Endometrial microvascular endothelial cells (primary cell): Measurements from ENCODE around the gene GOLGA6L4. TPM values are rescaled to one million over a fixed set of nuclear protein-coding genes. Genes with fewer than 3 reads are reported as not detected.
"Not testable (repeated sequence)": the region's sequence is repeated elsewhere in the genome, so short reads cannot be mapped to it uniquely, and the experiment has no call there.

ENCODE experiments used
- in situ Hi-C: cut with HindIII; loops from 2 replicates; pipeline ENCODE4 v1.10.0; 2017; ENCODE audit warnings: low sequenced_read_pairs, low pct_unique_long_range_greater_than_20kb; ENCODE audit errors: inconsistent ontology term
- total RNA-seq: library from RNA; depleted of rRNA; stranded (reverse); fragments of >200 nt; gene quantifications from one replicate; pipeline ENCODE4 v1.2.3, GENCODE V29; 2015; ENCODE audit errors: inconsistent ontology term

GOLGA6L4 gene
- total RNA-seq: 0.46 TPM

- in situ Hi-C loops: not testable (repeated sequence)
Measured at GRCh38 chr15:84235573-84235972, at the start of gene GOLGA6L4. Gene GOLGA6L4, plus strand, starts transcription at chr15:84235773. Its CDS starts 62 bp downstream, at chr15:84235835.

DNA sequence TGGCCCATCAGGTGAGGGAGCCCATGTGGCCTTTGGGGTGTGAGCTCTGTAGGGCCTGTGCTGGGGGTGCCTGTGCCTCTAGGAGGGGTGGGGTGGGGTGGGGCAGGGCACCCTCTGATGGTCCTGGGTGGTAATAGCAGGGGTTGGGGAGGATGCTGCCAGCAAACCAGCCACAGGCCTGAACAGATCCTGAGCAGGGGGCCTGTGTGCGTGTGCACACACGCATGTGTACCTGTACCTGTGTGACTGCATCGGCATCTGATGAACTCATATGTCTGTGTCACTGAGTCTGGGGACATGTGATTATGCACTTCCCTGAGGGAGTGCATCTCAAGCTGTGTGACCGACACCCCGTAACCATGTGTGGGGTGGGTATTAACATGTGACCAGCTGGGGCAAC lies 42.6 kb upstream of the GOLGA6L4 start:
- in situ Hi-C loops: not testable (repeated sequence)

- in situ Hi-C loops: not testable (repeated sequence)
Measured at GRCh38 chr15:84195603-84196002, 40.0 kb upstream of the GOLGA6L4 start.

DNA sequence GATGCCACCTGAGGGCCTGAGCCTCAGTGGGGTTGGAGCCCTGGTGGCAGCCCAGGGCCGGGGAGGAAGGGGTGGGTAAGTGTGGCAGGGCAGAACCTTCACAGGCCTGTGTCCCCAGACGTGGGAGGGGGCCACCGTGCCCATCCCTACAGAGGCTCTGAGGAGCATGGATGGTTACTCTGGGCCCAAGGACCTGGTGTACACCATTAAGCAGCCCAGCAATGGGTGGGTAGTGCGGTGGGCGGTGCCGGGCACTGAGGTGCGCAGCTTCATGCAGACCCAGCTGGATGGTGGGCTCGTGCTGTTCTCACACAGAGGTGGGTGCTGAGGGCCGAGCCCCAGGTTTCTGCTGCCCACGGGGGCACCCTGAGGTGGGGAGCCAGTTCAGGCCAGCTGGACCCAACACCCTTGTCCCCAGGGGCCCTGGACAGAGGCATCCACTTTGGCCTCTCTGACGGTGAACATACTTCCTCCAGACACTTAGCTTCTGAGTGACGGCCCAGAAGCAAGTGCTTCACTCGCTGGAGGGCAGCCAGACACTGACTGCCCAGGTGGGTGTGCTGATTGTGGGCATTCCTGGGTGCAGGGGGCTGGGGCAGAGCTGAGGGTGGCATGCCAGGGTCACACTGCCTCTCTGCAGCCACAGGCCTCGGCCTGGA lies 38.9 kb upstream of the GOLGA6L4 start:
- in situ Hi-C loops: not testable (repeated sequence)

- in situ Hi-C loops: not testable (repeated sequence)
Measured at GRCh38 chr15:84199865-84200264, 35.7 kb upstream of the GOLGA6L4 start.

GRCh38 chr15:84246441-84246840 lies 10.9 kb downstream of the GOLGA6L4 start:
- in situ Hi-C loops: not testable (repeated sequence)
